ENCODE data around the gene BCL3.
A peak's percentile ranks its signal among the peaks of the same experiment; 100 is the strongest.
"Not testable (repeated sequence)": the region's sequence is repeated elsewhere in the genome, so short reads cannot be mapped to it uniquely, and the experiment has no call there.

The BCL3 gene

GRCh38 chr19:44748426-44749254 lies at the start of gene BCL3:
Gene BCL3, plus strand, starts transcription at chr19:44748708. Its CDS starts 83 bp downstream, at chr19:44748791.
- DNase-seq: peak in 1 of 2 donors; percentile 33

GRCh38 chr19:44700547-44700946 lies 48.0 kb upstream of the BCL3 start:
- DNase-seq: no peak

- DNase-seq: no peak
Observed at GRCh38 chr19:44701228-44701627, 47.3 kb upstream of the BCL3 start.

- DNase-seq: no peak
Observed at GRCh38 chr19:44702551-44703176, 45.8 kb upstream of the BCL3 start.

DNA sequence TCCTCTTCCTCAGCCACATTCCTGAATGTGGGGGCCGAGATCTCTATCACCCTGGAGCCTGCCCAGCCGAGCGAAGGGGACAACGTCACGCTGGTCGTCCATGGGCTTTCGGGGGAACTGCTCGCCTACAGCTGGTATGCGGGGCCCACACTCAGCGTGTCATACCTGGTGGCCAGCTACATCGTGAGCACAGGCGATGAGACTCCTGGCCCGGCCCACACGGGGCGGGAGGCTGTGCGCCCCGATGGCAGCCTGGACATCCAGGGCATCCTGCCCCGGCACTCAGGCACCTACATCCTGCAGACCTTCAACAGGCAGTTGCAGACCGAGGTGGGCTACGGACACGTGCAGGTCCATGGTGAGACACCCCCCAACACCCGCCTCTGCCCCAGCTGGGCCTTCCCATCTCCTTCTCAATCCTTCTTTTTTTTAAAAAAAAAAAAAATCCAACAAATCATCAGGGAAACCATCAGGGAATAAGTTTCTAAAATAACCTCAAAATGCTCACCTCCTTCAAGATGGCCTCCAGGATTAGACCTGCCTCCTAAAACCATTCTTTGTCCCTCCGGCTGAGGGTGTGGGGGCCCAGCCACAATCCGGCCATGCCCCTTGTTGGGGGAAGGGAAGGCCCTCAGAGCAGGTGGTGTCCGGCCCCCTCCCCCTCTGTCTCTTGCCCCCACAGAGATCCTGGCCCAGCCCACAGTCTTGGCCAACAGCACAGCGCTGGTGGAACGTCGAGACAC lies 45.0 kb upstream of the BCL3 start:
- no peak for DNase-seq

DNA sequence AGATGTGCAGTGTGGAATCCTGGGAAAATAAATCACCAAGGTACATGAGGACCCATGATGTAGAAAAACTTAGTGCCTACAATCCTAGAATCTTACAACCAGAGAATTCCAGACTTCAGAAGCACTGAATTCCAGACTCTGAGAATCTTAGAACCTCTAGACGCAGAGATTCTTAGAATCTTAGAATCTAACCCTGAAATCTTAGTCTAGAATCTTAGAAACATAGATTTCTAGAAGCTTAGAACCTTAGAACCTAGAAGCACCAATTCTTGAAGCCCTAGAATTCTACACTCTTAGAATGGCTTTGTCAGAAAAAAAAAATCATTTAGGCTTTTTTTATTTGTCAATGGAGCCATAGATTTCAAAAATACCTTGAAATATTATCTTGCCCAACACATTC lies 43.5 kb upstream of the BCL3 start:
- no peak for DNase-seq

GRCh38 chr19:44705502-44706010 lies 43.0 kb upstream of the BCL3 start:
- DNase-seq: no peak

- no peak for DNase-seq
Observed at GRCh38 chr19:44706506-44707236, 41.8 kb upstream of the BCL3 start.

DNA sequence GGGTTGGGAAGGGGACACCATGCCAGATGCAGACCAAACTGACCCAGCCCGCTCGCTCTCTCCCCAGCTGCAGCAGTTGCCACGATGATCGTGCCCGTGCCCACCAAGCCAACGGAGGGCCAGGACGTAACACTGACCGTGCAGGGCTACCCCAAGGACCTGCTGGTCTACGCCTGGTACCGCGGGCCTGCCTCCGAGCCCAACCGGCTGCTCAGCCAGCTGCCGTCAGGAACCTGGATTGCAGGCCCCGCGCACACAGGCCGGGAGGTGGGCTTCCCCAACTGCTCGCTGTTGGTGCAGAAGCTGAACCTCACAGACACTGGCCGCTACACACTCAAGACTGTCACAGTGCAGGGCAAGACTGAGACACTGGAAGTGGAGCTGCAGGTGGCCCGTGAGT lies 40.7 kb upstream of the BCL3 start:
- DNase-seq: no peak

DNA sequence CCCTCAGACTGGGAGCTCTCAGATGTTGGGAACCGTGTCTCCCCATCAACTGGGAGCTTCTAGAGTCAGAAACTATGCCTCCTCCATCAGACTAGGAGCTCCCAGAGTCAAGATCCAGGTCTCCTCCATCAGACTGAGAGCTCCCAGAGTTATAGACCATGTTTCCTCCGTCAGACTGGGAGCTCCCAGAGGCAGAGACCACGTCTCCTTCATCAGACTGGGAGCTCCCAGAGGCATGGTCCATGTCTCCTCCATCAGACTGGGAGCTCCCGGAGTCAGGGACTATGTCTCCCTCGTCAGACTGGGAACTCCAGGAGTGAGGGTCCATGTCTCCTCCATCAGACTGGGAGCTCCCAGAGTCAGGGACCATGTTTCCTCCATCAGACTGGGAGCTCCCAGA lies 39.6 kb upstream of the BCL3 start:
- no peak for DNase-seq

- DNase-seq: not testable (repeated sequence)
Observed at GRCh38 chr19:44709434-44710266, 38.9 kb upstream of the BCL3 start.

- no peak for DNase-seq
Observed at GRCh38 chr19:44710483-44710882, 38.0 kb upstream of the BCL3 start.

GRCh38 chr19:44712864-44713515 lies 35.5 kb upstream of the BCL3 start:
- no peak for DNase-seq

GRCh38 chr19:44714597-44715169 lies 33.8 kb upstream of the BCL3 start:
- DNase-seq: no peak

- DNase-seq: no peak
Observed at GRCh38 chr19:44717603-44718002, 30.9 kb upstream of the BCL3 start.

GRCh38 chr19:44718441-44719261 lies 29.9 kb upstream of the BCL3 start:
- peak; percentile 1 to 27 for DNase-seq

GRCh38 chr19:44719262-44719701 lies 29.2 kb upstream of the BCL3 start:
- DNase-seq: no peak

DNA sequence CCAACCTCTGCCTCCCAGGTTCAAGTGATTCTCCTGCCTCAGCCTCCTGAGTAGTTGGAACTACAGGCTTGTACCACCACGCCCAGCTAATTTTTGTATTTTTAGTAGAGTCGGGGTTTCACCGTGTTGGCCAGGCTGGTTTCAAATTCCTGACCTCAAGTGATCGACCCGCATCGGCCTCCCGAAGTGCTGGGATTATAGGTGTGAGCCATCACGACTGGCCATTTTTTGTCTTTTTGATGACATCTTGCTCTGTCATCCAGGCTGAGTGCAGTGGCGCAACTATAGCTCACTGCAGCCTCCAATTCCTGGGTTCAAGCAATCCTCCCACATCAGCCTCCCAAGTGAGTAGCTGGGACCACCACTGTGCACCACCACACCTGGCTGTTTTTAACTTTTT lies 28.1 kb upstream of the BCL3 start:
- DNase-seq: not testable (repeated sequence)

- no peak for DNase-seq
Observed at GRCh38 chr19:44720945-44721344, 27.6 kb upstream of the BCL3 start.

DNA sequence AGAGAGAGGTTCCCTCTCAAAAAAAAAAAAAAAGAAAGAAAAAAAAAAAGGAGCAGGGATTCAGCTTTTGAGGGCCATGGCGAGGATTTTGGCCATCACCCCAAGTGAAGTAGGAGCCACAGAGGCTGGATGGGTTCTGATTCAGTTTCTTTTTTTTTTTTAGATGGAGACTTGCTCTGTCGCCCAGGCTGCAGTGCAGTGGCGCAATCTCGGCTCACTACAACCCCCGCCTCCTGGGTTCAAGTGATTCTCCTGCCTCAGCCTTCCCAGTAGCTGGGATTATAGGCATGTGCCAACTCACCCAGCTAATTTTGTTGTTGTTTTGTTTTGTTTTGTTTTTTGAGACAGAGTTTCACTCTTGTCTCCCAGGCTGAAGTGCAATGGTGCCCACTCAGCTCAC lies 27.1 kb upstream of the BCL3 start:
- not testable (repeated sequence) for DNase-seq
